LoVo (cell line): ENCODE results near the gene TMEM60.
"Not testable (repeated sequence)": the region's sequence is repeated elsewhere in the genome, so short reads cannot be mapped to it uniquely, and the experiment has no call there.

ENCODE experiments used
- DNase-seq: peaks from one replicate; pipeline ENCODE4 v3.0.0-alpha.2; 2016; ENCODE audit warnings: low spot score

The TMEM60 gene

DNA sequence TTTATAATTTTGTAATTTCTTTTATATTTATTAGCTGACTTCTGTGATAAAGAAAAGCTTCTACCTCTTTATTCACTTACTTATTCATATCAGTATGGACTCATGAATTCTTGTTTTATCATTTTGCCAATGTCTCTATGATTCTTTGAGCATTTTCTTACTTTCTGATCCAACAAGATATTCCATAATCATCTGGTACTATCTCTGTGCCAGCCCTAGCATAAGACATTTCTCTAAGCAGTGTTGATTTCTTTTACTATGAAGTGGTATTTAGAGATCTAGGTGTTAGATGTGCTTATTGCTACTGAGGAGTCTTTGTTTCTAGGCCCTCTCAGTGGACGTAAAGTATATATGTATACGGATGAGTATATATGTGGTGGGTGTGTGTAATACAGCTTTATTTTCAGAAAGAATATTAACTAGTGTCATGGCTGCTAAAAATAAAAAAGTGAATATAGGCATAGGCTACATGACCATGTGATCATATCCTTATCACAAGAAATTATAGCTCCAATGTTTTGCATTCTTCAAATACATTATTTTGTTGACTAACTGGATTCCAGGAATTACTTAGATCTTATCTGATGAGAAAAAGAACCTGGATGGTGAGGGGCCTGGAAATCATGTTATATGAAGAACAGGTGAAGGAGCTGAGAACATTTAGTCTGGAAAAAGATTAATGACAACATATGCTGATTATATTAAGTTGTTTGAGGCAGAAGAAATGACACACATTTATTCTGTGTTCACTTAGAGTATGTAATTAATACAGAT is 13.5 kb upstream of the TMEM60 start:
- DNase-seq, result no peak

GRCh38 chr7:77808517-77808916 is 10.3 kb upstream of the TMEM60 start:
- DNase-seq, result no peak

DNA sequence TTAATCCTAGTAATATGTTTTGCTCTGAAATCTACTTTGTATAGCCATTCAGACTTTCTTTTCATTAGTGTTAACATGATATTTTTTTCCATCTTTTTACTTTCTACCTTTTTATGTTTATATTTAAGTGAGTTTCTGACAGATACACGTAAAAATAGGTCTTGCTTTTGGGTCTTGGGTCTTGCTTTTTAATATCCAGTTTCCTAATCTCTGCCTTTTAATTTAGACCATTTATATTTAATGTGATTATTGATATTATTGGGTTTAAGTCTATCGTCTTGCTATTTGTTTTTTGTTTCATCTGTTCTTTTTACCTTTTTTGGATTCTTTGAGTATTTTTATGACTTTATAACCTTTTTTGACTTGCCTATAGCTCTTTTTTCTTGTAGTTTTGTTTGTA is 8.2 kb upstream of the TMEM60 start:
- DNase-seq, result no peak

DNA sequence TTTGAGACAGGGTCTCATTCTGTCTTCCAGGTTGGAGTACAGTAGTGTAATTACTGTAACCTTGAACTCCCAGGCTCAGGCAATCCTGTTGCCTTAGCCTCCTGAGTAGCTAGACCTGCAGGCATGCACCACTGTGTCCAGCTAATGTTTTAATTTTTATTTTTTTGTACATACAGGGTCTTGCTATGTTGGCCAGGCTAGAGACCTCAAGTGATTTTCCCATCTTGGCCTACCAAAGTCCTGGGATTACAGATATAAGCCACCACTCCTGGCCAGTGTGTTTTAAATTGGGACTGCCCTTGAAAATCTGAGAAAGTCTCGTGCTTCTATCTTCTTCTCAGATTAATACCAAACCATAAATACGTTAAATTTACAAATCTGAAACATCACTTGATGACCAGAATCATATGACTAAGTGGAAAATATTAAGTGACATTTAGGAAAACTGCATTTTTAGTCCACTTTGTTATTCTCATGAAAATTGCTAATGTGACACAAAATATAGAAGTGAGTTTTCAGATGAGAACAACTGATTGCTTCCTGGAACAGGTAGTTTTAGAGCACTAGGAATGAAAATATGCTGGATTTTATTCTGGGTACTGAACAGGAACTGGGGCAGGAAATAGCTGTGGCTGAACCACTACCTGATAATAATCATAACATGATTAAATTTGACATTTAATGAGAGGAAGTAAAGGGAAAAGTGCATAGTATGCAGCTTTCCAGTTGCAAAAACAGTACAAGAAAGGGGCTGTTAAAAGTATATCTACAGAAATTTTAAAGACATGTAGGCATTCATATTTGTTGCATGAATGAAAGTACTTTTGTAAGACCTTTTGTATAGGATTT is 4.5 kb upstream of the TMEM60 start:
- no peak for DNase-seq

- DNase-seq, result peak; percentile 42
These were observed 2.5 kb upstream of the TMEM60 start for GRCh38 chr7:77800730-77801129.

- DNase-seq, result no peak
These were observed 1.9 kb upstream of the TMEM60 start for GRCh38 chr7:77800158-77800557.

DNA sequence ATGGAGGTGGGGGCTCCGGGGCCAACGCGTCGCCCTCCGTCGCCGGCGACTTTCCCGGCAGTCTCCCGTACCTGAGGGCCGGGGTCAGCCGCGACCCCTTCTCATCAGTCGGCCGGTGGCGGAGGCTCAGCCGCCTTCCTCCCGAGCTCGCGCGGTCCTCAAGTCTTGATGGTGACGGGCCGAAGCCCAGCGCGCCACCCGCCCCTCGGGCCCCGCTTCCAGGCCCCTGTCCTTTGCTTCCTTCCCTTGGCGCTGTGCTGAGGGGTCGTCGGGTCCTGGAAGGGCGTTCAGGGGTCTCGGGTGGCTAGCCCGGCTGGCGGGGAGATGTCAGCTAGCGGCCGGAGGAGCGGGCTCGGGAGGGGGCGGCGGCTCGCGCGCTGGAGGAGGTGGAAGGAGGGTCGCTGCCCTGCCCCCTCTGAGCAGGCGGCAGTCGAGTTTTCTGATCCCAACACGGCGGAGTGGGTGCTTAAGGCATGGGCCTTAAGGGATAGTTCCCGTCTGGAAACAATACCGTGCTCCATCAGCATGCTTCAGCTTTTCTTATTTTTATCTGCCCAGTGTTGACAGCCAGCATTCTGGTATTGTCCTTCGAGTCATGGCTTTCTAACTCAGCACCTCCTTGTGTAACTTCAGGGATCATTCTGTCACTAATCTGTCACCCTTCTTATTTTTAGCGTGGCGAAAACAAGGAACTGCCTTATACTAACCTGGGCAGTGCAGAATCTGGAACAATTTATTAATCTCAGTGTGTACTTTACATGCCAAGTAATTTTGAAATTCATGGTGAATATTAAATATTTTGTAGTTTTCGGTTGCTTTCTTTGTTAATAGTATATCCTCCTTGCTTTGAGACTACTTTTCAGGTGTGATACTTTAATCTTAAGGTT is 1.1 kb upstream of the TMEM60 start:
- DNase-seq, result peak; percentile 50

DNA sequence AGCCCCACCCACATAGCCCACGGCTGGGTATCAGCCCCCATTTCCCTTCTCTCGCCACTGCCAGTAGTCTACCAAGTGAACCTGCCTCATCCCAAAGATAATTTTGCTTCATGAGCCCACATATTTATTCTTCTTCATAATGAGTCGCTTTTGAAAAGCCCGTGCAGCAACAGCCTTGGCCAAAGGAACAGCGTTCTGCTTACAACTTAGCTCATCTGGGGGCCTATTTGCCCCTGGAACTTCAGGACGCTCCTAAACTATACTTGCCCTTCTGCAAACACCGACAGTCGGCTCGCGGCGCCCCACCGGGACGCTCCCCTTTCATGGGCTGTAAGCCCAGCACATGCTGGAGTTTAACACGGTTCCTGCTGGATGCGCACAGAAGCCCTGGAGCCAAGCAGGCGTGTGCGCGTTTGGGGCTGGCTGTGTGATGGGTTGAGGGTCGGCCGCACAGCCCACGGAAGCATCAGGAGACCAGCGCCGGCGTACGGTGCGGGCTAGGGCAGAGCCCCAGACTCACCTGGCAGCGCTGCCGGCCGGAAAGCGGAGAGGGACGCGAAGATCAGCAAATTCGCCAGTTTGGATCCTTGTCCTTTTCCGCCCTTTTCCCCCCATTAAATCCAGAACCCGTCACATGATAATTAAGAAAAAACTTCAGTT is 370 bp downstream of the TMEM60 start:
- DNase-seq, result no peak

GRCh38 chr7:77796960-77797359 is 1.3 kb downstream of the TMEM60 start:
- no peak for DNase-seq

GRCh38 chr7:77796109-77796508 is 2.1 kb downstream of the TMEM60 start:
- DNase-seq, result no peak

DNA sequence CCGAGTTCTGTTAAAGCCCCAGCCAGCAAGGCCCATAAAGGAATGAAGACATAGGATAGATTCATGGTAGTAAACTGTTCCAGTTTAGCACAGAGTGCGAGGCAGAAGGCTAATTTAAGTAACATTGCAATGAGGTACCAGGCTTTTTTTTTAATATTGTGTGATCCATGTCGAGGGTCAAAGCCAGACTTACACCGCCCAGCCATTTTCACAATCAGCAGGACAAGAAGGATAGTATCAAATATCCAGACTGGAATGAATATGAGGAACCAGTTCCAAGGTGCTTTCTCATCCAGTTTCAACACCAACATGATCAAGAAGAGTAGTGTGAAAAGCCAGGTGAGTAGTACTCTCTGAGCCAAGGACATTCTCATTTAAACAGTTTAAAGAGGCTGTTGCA is 4.2 kb downstream of the TMEM60 start:
- DNase-seq, result no peak

GRCh38 chr7:77791956-77792355 is 6.3 kb downstream of the TMEM60 start:
- no peak for DNase-seq

GRCh38 chr7:77791336-77791735 is 6.9 kb downstream of the TMEM60 start:
- no peak for DNase-seq

GRCh38 chr7:77788327-77788902 is 9.8 kb downstream of the TMEM60 start:
- no peak for DNase-seq

DNA sequence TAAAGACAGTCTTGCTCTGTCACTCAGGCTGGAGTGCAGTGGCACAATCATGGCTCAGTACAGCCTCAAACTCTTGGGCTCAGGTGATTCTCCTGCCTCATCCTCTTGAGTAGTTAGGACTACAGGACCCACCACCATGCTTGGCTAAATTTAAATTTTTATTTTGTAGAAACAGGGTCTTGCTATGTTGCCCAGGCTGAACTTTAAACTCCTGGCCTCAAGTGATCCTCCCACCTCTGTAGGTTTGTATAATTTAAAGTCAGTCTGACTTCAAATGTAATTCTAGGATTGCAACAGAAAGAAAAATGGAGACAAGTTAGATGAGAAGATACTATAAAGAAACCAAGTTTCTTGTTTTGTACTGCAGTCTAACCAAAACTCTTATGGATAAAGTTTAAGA is 11.5 kb downstream of the TMEM60 start:
- DNase-seq, result no peak

DNA sequence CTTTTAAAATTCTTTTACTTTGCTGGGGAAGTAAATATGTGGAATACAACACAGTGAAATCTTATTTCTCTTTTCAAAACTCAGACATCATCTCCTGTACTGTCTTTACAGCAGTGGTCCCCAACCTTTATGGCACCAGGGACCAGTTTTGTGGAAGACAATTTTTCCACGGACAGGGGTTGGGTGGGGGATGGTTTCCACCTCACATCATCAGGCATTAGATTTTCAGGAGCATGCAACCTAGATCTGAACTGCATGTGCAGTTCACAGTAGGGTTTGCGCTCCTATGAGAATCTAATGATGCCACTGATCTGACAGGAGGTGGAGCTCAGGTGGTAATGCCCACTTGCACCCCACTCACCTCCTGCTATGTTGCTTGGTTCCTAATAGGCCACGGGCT is 12.2 kb downstream of the TMEM60 start:
- DNase-seq, result no peak

DNA sequence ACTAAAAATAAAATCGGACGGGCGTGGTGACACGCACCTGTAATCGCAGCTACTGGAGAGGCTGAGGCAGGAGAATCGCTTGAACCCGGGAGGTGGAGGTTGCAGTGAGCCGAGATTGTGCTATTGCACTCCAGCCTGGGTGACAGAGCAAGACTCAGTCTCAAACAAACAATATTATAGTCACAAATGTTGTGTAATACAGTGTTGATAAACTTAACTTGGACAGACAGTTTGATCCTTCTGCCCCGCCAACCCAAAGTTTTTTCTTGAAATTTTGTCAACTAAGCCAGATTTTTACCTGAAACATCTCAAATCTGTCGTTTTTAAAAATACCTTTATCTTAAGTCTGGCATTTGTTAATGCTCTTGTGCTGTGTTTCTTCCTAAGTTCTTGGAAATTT is 13.8 kb downstream of the TMEM60 start:
- DNase-seq, result not testable (repeated sequence)

DNA sequence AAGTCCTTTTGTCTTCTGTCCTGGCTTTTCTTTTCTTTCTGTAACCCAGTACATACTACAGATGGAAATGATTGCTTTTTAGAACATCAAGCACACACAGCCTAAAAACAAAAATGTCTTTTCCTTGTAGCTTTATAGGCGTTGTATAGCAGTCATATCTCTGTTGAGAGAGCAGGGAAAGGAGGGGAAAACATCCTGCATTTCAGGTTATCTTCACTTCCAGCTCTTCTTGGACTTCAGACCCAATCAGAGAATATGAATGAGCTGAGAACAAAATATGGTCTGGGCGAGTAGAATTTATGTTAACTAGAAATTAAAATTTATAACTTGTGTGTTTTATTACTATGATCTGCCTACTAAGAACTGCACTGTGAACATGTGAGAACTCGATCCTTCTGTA is 14.7 kb downstream of the TMEM60 start:
- no peak for DNase-seq

DNA sequence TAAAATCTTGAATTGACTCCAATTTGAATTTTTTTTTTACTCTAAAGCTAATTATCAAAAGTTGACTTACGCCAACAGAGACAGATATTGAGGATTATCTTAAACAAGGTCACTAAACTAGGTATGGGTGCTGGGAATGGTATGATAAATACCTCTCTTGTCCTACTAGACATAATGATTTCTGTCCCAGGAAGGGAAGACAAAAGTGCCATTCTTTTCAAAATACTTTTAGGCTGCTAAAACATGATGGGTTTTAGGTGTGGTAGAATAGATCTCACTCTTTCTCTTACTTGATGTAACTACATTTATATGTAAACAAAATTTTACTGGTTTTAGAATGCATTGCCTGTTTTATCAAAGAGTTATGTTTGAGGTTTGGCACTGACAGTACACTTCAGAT is 15.1 kb downstream of the TMEM60 start:
- DNase-seq, result no peak

GRCh38 chr7:77782383-77782782 is 15.9 kb downstream of the TMEM60 start:
- DNase-seq, result no peak

- no peak for DNase-seq
These were observed 19.7 kb downstream of the TMEM60 start for GRCh38 chr7:77778535-77778934.

- DNase-seq, result no peak
These were observed 26.3 kb downstream of the TMEM60 start for GRCh38 chr7:77771901-77772300.
